ENCODE data around the gene SGPL1.

SGPL1 gene

GRCh38 chr10:70913191-70913892 is 97.6 kb downstream of the SGPL1 start:
- no peak overlapping the region for H3K4me3 ChIP-seq (ENCODE audit: low read depth, low read length)
- TF ChIP-seq CTCF (IDR thresholded peaks at IDR 0.05; ENCODE audit: borderline replicate concordance, insufficient read depth, low read depth, low read length): no peak

DNA sequence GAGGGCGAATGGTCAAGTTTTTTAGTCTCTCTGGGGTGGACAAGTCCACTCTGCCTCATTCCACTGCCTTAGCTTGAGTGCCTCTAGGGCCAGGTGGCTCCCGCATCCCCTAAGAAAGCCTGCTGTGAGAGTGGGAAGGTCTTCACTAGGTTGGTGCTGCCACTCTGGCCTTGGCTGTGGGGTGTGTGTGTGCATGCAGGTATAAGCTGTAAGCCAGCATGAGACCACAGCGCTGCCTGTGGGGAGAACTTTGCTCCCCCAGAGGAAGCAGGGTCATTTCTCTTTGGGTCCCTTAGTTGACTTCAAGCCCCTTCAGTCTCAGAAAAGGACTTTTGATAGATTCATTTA is 98.1 kb downstream of the SGPL1 start:
- H3K4me3 ChIP-seq (ENCODE audit: low read depth, low read length): no peak overlapping the region
- TF ChIP-seq CTCF (IDR thresholded peaks at IDR 0.05; ENCODE audit: borderline replicate concordance, insufficient read depth, low read depth, low read length): no peak

DNA sequence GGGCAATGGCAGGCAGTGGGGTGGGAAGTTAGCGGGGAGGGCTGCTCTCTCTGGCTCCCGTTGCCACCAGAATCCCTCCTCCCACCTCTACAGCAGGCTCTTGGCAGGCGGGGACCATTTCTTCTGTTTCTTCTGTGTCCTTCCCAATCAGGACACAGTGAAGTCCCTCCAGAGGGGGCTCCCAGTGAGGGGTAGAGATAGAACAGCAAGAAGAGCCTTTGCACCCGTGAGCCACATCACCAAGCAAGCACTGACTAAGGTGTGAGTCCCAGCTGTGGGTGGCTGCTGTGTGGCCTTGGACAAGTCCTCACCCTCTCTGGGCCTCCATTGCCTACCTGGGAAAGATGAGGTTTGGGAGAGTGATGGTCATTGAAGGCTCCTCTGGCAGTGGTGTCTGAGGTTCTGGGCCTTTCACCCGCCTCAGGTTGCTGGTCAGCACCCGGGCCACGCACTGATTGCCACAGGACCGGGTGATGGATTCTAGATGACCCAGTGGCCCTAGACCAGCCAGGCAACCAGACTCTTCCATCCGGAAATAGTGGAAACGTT is 98.6 kb downstream of the SGPL1 start:
- no peak for TF ChIP-seq CTCF (IDR thresholded peaks at IDR 0.05; ENCODE audit: borderline replicate concordance, insufficient read depth, low read depth, low read length)
- no peak overlapping the region for H3K4me3 ChIP-seq (ENCODE audit: low read depth, low read length)

- no peak overlapping the region for H3K4me3 ChIP-seq (ENCODE audit: low read depth, low read length)
- no peak for TF ChIP-seq CTCF (IDR thresholded peaks at IDR 0.05; ENCODE audit: borderline replicate concordance, insufficient read depth, low read depth, low read length)
These were observed 99.5 kb downstream of the SGPL1 start for GRCh38 chr10:70915206-70915605.

DNA sequence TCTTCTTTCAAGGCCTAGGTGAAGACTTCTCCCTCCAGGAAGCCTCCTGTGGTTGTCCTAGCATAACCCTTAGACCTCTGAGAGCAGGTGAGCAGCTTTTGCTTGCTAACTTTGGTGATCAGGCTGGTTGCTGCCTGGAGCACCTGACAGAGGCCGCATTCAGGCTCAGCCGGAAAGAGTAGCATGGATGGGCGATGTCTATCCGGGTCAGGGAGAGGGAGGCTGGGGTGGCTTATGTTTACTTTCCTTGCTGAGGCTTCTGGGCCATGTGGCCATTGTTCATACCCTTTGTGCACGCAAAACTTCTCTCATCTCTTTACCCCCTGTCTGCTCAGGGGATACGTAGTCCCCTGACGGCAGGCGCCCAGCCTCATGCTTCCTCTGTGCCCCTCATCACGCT is 100.1 kb downstream of the SGPL1 start:
- no peak for TF ChIP-seq CTCF (IDR thresholded peaks at IDR 0.05; ENCODE audit: borderline replicate concordance, insufficient read depth, low read depth, low read length)
- no peak overlapping the region for H3K4me3 ChIP-seq (ENCODE audit: low read depth, low read length)

GRCh38 chr10:70916241-70916640 is 100.5 kb downstream of the SGPL1 start:
- no peak overlapping the region for H3K4me3 ChIP-seq (ENCODE audit: low read depth, low read length)
- no peak for TF ChIP-seq CTCF (IDR thresholded peaks at IDR 0.05; ENCODE audit: borderline replicate concordance, insufficient read depth, low read depth, low read length)

- TF ChIP-seq CTCF (IDR thresholded peaks at IDR 0.05; ENCODE audit: borderline replicate concordance, insufficient read depth, low read depth, low read length): no peak
- H3K4me3 ChIP-seq (ENCODE audit: low read depth, low read length): no peak overlapping the region
These were observed 101.5 kb downstream of the SGPL1 start for GRCh38 chr10:70917226-70917625.
